ENCODE results near the gene DGCR2. TPM values are rescaled to one million over a fixed set of nuclear protein-coding genes. Genes with fewer than 3 reads are reported as not detected.

DGCR2 gene
- total and polyA plus RNA-seq, 10 of the 15 experiments (the other 5 are each of a cell fraction or from before 2014, with no cell fraction given) = 0.19 to 28.4 (median 16.0) TPM

DNA sequence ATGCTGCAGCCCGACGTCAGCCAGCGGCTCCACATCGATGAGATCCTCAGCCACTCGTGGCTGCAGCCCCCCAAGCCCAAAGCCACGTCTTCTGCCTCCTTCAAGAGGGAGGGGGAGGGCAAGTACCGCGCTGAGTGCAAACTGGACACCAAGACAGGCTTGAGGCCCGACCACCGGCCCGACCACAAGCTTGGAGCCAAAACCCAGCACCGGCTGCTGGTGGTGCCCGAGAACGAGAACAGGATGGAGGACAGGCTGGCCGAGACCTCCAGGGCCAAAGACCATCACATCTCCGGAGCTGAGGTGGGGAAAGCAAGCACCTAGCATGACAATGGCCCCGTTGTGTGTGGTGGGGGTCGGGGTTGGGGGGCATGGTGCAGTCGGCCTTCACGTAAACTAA, 9.9 kb upstream of the DGCR2 start:
- WGBS (ENCODE audit: insufficient coverage, insufficient replicate concordance, low lambda C conversion rate, missing lambda C conversion rate) = 91% methylated on average over 20 of the region's 20 CpGs
- peaks cover 5 to 8% of the 10 kb centered on the region in 2 experiments for H3K36me3 ChIP-seq (ENCODE audit: control insufficient read depth in 2 of 2, insufficient read depth in 2 of 2, low read length in 1 of 2)
- BruUV-seq (replicated peaks) = no TSS peak
- no peak overlapping the region for H3K4me2 ChIP-seq (ENCODE audit: control insufficient read depth, insufficient read depth)
- ChIA-PET SMC1A (ENCODE audit: uncharacterized antibody, unreplicated experiment) (no interaction called here), CTCF (interaction anchor here (2.3 kb wide), 1 partner anchor 13 kb away, joined by 6 read pairs; the partner anchor contains the start of gene ESS2), RAD21 (ENCODE audit: unreplicated experiment) (no interaction called here), POLR2A (no interaction called here)
- TF ChIP-seq STAT1 (conservative IDR thresholded peaks at IDR 0.05) (no peak), SP1 (IDR thresholded peaks at IDR 0.05; ENCODE audit: low read depth, low read length) (no peak), ZNF207 (IDR thresholded peaks at IDR 0.05; ENCODE audit: borderline replicate concordance) (no peak), BRCA1 (IDR thresholded peaks at IDR 0.05; ENCODE audit: low read depth, low read length) (no peak), CREM (IDR thresholded peaks at IDR 0.05; ENCODE audit: low read depth) (no peak)
- TF ChIP-seq, protein P1, sequence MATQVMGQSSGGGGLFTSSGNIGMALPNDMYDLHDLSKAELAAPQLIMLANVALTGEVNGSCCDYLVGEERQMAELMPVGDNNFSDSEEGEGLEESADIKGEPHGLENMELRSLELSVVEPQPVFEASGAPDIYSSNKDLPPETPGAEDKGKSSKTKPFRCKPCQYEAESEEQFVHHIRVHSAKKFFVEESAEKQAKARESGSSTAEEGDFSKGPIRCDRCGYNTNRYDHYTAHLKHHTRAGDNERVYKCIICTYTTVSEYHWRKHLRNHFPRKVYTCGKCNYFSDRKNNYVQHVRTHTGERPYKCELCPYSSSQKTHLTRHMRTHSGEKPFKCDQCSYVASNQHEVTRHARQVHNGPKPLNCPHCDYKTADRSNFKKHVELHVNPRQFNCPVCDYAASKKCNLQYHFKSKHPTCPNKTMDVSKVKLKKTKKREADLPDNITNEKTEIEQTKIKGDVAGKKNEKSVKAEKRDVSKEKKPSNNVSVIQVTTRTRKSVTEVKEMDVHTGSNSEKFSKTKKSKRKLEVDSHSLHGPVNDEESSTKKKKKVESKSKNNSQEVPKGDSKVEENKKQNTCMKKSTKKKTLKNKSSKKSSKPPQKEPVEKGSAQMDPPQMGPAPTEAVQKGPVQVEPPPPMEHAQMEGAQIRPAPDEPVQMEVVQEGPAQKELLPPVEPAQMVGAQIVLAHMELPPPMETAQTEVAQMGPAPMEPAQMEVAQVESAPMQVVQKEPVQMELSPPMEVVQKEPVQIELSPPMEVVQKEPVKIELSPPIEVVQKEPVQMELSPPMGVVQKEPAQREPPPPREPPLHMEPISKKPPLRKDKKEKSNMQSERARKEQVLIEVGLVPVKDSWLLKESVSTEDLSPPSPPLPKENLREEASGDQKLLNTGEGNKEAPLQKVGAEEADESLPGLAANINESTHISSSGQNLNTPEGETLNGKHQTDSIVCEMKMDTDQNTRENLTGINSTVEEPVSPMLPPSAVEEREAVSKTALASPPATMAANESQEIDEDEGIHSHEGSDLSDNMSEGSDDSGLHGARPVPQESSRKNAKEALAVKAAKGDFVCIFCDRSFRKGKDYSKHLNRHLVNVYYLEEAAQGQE (IDR thresholded peaks at IDR 0.05; ENCODE audit: low read depth, low read length) = no peak
- TF ChIP-seq, protein P2, sequence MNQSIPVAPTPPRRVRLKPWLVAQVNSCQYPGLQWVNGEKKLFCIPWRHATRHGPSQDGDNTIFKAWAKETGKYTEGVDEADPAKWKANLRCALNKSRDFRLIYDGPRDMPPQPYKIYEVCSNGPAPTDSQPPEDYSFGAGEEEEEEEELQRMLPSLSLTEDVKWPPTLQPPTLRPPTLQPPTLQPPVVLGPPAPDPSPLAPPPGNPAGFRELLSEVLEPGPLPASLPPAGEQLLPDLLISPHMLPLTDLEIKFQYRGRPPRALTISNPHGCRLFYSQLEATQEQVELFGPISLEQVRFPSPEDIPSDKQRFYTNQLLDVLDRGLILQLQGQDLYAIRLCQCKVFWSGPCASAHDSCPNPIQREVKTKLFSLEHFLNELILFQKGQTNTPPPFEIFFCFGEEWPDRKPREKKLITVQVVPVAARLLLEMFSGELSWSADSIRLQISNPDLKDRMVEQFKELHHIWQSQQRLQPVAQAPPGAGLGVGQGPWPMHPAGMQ (IDR thresholded peaks at IDR 0.05; ENCODE audit: borderline replicate concordance) = no peak
- TF ChIP-seq, protein P3, sequence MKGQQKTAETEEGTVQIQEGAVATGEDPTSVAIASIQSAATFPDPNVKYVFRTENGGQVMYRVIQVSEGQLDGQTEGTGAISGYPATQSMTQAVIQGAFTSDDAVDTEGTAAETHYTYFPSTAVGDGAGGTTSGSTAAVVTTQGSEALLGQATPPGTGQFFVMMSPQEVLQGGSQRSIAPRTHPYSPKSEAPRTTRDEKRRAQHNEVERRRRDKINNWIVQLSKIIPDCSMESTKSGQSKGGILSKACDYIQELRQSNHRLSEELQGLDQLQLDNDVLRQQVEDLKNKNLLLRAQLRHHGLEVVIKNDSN (IDR thresholded peaks at IDR 0.05; ENCODE audit: borderline replicate concordance, extremely low read length, insufficient read depth, low read depth, low read length) = no peak
- no peak overlapping the region for H2AFZ ChIP-seq (ENCODE audit: control insufficient read depth, low read depth, low read length)
- no peak overlapping the region for H3K9ac ChIP-seq (ENCODE audit: control insufficient read depth, insufficient read depth, low read length)
- H3K4me3 ChIP-seq = no peak overlapping the region
- H3K4me1 ChIP-seq (ENCODE audit: control insufficient read depth, insufficient read depth, low read length) = no peaks in the 10 kb centered on the region
- DNase-seq (ENCODE audit: low read depth, low spot score) (no peak), FAIRE-seq (no peak), ATAC-seq (no peak)
- no peaks in the 10 kb centered on the region for H3K27me3 ChIP-seq (replicated peaks in 1 of 2; ENCODE audit: control insufficient read depth in 2 of 2, insufficient read depth in 2 of 2, low read length in 1 of 2)
- no peak overlapping the region for H3K27ac ChIP-seq (ENCODE audit: control insufficient read depth, insufficient read depth)
- no peaks in the 10 kb centered on the region for H3K79me2 ChIP-seq (ENCODE audit: control insufficient read depth, insufficient read depth, low read length)
- intact Hi-C loops (cut with micrococcal nuclease; ENCODE audit: unreplicated experiment) = no loop called here
- H3K9me3 ChIP-seq (replicated peaks; ENCODE audit: control insufficient read depth, insufficient read depth, low read length) = no peaks in the 10 kb centered on the region
- H4K20me1 ChIP-seq (ENCODE audit: control insufficient read depth, insufficient read depth) = no peaks in the 10 kb centered on the region
- in situ Hi-C loops (cut with MboI) = no loop called here
